GM19324 (cell line): ENCODE data around the gene NAMPT.
"Not testable (repeated sequence)": the region's sequence is repeated elsewhere in the genome, so short reads cannot be mapped to it uniquely, and the experiment has no call there.

Experiments
- ATAC-seq: cut with Tn5 transposase; IDR thresholded peaks from one replicate; pipeline ENCODE4 v1.9.1; 2021; ENCODE audit warnings: mild to moderate bottlenecking, moderate library complexity; ENCODE audit not compliant: unreplicated experiment, low FRiP score

The NAMPT gene

DNA sequence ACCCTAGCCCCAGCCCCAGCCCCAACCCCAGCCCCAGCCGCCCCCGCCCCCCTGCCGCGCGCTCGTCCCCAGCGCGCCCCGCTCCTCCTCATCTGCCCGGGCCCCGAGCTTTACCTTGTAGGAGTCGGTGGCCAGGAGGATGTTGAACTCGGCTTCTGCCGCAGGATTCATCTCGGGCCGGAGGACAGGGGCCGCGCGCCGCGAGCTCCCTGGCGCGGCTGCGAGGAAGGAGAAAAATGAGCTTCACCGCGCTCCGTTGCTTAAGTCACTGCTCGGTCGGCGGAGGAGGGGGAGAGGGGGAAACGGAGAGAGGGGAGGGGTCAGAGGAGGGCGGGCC lies at the start of gene NAMPT:
NAMPT (minus strand) TSS at position 270 of the 337 bp plus-strand sequence; CDS start at position 171, 99 bp downstream.
- ATAC-seq: no peak

DNA sequence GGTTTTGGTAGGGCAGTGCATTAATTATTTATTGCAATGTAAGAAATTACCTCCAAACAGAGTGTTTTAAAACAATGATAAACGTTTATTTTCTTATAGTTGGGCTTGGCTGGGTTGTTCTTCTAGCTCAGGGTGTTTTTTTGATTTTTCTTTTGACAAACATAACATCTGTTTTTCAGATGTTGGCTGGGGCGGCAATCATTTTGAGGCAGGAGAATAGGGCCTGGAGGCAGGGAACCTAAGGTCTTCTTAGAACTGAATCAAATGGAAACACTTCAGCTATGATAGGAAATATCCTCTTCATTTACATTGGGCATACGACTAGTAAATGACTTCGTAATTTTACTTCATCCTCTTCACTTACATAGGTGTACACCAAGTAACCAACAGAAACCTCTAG lies 47.4 kb upstream of the NAMPT start:
- ATAC-seq: no peak

DNA sequence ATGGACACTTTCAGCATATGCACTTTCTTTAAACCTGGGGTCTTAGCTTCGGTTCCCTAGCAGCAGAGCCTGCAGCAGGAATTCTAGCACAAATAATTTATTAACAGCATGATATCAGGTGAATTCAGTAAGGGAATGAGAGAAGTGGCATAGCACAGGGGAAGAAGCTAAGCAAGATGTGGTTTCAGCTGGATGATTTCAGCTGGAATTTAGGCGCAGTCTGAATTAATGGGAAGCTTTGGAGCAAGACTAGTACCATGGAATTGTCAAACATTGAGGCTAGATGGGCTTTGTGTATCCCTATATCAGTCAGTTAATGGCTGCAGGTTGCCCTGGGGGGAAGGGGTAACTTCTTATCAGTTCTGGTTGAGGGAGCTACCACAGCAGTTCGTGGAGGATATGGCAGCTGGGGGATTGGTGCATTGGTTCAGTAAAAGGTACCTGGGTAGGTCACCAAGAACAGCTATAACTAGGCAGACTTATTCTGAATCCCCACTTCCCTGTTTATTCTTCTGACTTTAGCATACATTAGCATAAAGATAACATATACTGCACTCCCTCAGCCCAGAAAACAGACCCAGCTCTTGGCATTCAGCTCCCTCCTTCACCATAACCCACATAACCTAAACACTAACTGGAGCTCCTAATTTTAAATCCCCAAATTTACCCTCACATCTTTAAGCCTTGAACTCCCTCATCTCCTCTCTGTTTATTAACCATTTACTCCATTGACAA lies 46.8 kb upstream of the NAMPT start:
- ATAC-seq: no peak

DNA sequence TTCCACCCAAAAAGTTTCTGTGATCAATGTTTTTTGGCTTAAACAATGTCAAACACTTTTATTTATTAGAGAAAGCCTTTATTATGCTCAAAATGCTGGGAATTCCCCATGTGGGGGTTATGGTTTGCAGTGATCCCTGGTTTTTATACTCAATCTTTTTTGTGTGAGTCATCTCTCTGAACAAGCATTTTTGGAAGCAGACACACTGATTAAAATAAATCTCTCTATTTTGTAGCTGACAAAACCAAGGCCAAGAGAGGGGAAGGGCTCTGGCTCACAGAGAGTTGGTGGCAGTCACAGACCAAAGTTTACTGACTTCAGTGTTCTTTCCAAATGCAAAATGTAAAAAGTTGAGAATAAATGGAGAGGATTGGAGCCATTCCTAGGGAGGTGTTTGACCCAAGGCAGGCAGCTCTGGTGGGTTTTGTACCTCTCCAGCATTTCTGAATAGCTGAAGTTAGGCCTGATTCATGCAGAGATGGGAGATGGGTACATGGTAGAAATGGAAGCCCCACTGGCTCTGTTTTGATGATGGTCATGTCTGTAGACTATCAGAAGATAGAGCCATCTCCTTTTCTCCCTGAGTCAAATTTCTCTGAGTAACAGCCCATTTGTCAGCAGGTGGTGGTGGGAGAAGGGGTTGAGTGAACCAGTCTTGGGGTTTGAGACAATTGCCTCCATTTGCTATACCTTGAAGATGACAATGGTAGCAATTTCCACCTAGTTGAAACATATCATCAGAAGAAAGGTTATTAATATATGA lies 45.4 kb upstream of the NAMPT start:
- ATAC-seq: no peak

DNA sequence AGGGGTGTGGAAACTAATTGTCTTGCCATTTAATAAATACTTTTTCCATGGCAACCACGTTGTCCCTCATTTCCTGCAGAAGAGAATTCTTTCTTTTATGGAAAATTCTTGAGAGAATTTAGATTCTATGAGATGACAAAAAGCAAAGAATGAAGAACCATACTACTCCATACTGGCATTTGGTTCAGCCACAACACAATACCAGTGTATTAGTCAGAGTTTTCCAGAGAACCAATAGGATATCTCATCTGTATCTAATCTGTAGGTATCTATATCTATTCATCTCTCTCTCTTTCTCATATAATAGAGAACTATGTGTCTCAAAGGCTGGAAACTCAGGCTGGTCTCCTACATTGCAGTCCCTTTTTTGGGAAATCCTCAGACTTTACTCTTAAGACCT lies 44.6 kb upstream of the NAMPT start:
- no peak for ATAC-seq

DNA sequence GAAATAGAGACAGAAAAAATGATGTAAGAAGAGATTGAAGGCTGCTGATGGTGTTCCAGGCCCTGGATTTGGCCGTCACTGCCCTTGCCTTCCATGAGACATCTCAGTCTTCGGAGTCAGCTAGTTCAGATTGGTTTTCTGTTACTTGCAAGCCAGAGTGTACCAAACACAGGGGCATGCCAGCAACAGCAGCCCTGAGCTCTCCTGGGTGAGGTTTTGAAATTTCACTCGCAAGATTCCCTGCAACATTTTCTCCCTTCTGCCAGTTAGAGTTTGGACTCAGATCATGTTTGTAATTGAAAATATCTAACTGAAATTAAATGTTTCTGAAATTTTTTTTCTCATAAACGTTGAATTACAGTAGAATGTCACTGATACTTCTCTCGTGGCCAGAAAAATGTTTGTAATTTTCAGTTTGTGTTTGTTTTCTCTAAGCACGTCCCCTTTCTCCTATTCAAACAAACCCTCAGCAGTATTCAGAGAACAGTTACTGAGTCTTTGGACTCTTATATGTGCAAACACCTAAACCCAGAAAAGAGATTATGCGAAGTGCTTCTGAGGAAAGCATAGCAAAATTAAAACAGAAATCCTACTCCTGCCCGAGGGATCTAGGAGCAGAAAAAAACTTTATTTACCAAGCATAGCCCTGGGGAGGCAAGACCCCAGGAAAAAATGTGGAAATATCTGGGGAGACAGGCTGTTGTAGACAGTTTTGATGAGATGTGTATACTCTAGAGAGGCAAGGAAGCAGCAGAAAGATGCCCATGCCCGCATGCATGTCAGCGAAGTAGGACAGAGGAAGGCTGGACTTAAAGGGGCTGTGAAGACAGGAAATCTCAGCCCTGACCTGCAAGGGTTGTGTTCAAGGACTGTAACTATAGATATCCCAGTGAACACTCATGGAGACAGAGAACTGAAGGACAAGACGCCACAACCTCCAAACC lies 43.0 kb upstream of the NAMPT start:
- ATAC-seq: no peak

DNA sequence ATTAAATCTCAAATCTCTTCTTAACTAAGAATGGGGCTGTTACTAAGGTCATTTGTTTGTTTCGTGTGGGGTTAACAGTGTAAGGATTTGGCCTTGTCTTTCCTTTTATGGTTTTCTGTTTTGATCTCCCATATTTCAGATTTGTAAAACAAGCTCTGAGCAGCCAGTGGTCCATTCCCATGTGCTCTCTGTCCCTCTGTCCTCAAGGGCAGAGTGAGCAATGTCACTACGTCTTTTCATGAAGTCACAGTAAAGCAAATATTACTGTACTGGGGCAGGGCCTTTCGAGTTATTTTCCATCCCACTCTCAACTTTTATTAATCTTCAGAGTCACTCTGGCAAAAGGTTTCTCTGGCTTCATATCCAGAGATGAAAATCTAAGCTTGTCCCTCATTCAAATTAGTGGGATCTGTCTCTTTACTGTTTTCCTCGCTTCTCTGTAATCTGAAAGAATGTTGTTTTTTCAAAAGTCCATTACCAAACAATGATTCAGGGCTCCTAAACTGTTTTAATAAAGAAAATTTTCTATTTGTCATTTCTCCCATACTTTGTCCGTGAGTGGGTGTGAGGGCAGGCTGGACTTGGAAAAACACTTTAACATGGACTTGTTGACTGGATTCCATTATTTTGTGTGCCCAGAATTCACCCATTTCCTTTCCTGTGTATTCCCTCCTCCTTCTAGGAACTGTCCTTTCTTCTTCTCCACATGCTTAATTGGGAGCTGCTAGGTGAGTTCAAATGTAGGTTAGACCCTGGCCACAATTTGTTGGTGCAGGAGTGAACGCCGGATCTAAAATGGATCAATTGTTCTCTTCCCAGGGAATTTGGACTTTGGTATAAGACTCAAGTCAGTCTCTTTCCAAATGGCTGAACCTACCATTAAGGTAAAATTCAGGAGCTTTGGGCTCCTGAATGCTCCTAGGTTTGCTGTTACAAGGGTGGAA lies 42.1 kb upstream of the NAMPT start:
- no peak for ATAC-seq

DNA sequence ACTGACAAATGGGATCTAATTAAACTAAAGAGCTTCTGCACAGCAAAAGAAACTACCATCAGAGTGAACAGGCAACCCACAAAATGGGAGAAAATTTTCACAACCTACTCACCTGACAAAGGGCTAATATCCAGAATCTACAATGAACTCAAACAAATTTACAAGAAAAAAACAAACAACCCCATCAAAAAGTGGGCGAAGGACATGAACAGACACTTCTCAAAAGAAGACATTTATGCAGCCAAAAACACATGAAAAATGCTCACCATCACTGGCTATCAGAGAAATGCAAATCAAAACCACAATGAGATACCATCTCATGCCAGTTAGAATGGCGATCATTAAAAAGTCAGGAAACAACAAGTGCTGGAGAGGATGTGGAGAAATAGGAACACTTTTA lies 39.7 kb upstream of the NAMPT start:
- ATAC-seq: not testable (repeated sequence)

DNA sequence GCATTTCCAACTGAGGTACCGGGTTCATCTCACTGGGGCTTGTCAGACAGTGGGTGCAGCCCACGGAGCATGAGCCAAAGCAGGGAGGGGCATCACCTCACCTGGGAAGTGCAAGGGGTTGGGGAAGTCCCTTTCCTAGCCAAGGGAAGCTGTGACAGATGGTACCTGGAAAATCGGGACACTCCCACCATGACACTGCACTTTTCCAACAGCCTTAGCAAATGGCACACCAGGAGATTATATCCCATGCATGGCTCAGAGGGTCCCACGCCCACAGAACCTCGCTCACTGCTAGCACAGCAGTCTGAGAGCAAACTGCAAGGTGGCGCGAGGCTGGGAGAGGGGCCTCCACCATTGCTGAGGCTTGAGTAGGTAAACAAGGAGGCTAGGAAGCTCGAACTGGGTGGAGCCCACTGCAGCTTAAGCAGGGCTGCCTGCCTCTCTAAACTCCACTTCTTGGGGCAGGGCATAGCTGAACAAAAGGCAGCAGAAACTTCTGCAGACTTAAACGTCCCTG lies 35.5 kb upstream of the NAMPT start:
- not testable (repeated sequence) for ATAC-seq

DNA sequence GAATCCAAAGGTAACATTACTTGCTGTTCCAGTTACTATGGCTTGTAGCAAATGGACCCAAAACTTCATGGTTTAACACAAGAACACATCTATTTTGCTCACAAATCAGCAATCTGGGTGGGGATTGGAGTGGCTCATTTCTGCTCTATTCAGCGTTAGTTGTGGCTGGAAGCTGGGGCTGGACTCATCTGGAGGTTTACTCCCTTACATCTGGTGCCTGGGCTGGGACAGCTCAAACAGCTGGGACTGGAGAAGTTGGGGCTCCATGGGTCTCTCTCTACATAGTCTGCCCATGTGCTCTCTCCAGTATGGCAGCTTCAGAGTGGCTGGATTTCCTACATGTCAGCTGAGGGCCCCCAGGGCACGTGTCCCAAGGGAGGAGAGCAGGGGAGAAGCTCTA lies 33.7 kb upstream of the NAMPT start:
- no peak for ATAC-seq

DNA sequence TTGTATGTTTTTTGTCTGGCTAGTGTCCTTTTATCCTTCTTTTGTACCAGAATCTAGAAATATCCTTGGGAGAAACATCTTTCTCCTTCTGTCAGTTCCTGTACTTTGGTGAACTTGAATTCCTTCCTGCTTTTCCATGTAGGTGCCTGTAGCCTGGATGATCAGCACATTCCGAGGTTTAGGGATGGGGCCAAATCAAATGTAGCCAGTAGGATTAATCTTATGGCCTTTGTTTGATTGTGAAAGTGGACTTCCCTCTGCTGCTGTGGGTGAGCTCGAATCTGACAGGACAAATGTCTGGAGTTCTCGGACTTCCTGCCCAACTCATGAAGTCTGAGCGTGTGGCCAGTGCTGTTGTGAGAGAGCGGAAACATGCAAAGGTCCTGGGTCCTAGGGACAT lies 33.2 kb upstream of the NAMPT start:
- ATAC-seq: no peak

DNA sequence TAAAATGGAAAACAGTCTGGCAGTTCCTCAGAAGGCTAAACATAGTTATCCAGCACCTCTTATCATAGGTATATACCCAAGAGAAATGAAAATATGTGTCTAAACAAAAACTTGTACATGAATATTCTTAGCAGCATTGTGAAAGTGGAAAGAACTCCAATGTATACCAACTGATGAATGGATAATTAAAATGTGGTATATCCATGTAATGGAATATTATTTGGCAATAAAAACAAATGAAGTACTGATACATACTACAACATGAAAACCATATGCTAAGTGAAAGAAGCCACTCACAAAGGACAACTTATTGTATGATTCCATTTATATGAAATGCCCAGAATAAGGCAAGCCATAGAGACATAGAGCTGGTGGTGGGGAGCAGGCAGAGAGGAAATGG lies 32.2 kb upstream of the NAMPT start:
- no peak for ATAC-seq

DNA sequence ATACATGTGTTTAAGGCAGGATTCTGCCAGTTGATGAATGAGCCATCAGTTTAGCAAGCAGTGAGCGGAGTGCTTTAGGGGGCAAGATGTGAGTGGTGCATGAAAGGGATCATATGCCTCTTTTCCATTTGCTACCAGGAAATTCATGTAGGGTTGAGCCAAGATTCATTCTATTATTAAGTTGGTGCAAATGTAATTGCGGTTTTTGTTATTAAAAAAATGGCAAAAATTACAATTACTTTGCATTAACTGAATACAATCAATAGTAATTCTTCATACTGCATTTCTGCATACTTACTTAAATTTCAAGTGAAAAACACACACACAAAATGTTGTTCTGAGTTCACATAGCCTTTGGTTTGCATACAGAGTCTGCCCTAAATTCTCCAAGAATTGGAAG lies 30.1 kb upstream of the NAMPT start:
- no peak for ATAC-seq

DNA sequence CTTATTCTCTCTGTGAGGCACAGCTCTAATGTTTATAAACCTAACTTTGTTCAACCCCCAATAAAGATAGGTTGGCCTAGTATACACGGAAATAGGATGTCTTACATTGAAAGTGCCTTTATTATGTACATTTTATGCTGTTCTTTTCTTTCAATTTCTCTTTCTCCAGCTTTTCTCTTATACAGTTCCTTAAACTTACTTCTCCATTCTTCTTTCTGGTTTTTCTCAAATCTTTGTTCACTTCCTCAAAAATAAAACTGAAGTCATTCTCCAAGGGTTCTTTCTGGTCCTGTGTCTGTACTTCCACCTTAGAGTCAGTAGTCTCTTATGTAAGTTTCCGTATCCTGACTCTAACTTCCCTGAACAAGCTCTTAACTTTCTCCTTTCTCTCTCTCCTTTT lies 29.2 kb upstream of the NAMPT start:
- no peak for ATAC-seq

DNA sequence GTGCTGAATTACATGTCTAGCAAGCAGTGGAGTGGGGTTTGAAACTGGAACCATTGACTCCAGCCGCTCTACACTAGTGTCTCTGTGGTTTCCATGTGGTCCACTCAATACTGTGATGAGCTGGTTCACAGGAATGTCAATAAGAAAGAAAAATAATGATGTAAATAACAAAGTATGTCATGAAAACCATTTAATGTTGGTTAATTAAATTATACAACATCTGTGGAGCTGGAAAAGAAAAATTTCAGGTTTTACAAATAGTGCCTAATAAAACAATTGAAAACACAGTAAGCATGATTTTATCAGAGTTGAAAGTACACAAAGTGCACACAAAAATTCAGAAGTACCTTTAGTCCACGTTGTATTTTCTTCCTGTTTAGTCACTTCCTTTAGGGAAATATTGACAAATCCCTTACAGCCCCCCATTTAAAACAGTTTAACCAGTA lies 28.7 kb upstream of the NAMPT start:
- no peak for ATAC-seq

DNA sequence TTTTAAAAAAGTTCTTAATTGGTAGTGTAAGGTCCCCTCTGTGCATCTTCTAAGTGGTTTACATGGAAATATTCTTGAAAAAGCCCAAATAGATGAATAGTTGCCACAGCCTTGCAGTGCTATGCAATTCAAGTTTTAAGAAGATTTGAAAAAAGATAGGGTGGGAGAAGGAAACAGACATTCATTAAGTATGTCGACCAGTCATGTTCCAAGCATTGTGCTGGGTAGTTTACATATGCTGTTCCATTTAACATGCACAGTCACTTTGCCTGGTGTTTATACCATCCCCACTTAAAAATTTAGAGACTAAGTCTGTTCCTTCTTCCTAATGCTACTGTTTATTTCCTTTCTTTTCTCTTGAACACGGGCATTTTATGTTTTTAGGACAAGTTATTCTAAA lies 28.1 kb upstream of the NAMPT start:
- ATAC-seq: no peak

DNA sequence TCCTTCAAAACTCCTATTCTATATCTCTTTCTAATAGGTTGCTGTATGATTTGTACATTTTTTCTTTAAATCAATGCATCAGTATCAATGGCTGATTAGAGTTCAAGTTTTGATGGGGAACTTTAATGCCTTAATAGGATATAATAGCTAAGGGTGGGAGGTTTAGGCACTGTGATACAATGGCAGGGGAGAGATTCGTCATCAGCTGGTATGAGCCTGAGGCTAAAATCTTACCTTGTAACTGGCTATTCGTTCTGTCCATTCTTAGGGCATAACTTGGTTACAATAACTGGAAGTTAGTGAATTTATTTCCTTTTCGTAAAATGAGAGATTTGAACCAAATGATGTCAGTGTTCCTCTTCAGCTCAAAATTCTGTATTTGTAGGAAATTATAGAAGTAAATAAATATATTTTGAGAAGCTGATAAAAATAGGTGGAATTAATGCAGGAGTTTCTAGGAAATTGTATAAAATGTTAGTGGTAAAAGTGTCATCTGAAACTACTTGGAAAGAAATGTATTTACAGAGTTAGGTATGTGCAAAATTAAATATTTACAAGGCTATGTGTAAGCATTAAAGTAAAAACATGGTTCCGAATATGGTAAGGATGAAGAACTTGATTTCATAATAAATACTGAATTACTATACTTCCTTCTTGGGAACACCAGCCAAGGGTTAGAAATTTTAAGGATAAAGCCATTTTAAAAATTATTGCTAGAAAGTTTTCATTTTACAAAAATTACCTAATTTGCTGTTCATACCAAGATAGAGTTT lies 27.5 kb upstream of the NAMPT start:
- no peak for ATAC-seq

DNA sequence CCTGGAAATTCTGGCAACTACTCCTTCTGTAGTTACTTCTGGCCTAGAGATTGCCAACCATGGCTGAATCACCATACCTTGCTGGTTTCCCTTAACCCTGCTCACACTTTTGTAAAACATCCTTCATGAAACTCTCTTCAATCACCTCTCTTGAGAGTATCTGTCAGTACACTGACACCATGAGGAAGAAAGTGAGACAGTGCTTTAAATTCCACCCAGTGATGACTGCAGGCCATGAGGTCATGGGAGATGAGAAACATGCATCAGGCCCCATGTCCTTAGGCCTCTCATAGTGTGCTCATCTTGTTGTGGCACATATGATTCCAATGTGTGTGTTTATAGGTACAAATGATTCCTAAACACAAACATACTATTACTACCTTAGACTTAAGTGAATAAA lies 24.6 kb upstream of the NAMPT start:
- no peak for ATAC-seq

DNA sequence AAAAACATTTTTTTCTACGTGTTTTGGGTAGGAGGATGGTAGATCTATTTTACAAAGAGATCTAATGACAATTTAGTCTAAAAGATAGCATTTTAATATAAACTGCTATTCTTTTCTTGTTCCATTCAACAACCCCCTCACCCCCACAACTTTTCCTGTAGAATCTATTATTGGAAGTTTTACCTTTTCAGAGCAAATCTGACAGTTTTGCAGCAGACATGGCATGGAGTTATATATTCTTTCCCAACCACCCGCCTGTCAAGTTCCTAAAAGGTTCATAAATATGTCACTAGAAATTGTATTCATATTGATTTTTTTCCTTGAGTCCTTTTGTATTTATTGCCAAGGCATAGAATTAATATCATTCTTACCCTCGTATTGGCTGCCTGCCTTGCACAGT lies 21.5 kb upstream of the NAMPT start:
- no peak for ATAC-seq
